ENCODE data around the gene NUP62. TPM values are rescaled to one million over a fixed set of nuclear protein-coding genes. Genes with fewer than 3 reads are reported as not detected.

NUP62 gene
- total and polyA plus RNA-seq, 4 donors: 14.2 to 19.8 (median 18.1) TPM

DNA sequence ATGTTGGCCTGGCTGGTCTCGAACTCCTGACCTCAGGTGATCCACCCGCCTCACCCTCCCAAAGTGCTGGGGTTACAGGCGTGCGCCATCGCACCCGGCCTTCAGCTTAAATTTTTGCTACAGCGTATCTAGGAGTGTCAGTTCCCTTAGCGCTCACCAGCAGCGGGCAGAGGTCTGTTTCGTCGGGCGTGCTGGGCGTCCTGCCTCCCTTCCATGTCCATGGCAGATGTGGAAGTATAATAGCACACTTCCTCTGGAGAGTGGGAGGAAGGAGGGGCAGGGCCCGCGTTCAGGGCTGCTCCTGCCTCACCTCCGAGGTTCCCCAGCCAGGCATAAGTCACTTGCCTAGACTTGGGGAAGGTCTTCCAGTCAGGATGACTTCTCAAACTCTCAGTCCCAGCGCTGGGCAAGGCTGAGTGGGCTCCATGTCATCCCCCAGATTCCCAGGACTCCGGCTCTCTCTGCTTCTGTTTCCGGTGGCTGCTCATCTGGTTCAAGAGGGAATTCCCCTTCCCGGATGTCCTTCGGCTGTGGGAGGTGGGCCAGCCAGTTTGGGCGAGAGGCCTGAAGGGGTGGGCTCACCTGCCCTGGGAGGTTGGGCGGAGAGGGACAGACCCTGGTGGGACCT is 42.2 kb downstream of the NUP62 start:
- Histone ChIP-seq H3K9ac (ENCODE audit: low read depth in 1 of 2, low read length in 2 of 2) (no peak overlapping the region), H3K9me3 (ENCODE audit: control insufficient read depth in 4 of 4, low read length in 3 of 4) (no peaks in the 10 kb centered on the region), H3K27me3 (ENCODE audit: control insufficient read depth in 4 of 4, insufficient read depth in 4 of 4, low read length in 3 of 4) (no peaks in the 10 kb centered on the region), H3K27ac (ENCODE audit: low read depth in 1 of 2, low read length in 2 of 2) (no peak overlapping the region), H3K4me3 (ENCODE audit: low read depth in 1 of 3, low read length in 3 of 3) (no peak overlapping the region), H3K4me1 (ENCODE audit: control insufficient read depth in 4 of 4, insufficient read depth in 4 of 4, low read length in 3 of 4) (peaks cover 0 to 9% (median 4%) of the 10 kb centered on the region in 4 donors), H3K36me3 (ENCODE audit: control insufficient read depth in 4 of 4, insufficient read depth in 3 of 4, low read depth in 1 of 4, low read length in 3 of 4) (peaks cover 26 to 36% (median 29%) of the 10 kb centered on the region in 4 donors)
- DNase-seq (ENCODE audit: low spot score): no peak
- WGBS: 84% methylated on average over 23 of the region's 23 CpGs
- TF ChIP-seq YY1 (IDR thresholded peaks at IDR 0.05): no peak
- TF ChIP-seq, protein P1, sequence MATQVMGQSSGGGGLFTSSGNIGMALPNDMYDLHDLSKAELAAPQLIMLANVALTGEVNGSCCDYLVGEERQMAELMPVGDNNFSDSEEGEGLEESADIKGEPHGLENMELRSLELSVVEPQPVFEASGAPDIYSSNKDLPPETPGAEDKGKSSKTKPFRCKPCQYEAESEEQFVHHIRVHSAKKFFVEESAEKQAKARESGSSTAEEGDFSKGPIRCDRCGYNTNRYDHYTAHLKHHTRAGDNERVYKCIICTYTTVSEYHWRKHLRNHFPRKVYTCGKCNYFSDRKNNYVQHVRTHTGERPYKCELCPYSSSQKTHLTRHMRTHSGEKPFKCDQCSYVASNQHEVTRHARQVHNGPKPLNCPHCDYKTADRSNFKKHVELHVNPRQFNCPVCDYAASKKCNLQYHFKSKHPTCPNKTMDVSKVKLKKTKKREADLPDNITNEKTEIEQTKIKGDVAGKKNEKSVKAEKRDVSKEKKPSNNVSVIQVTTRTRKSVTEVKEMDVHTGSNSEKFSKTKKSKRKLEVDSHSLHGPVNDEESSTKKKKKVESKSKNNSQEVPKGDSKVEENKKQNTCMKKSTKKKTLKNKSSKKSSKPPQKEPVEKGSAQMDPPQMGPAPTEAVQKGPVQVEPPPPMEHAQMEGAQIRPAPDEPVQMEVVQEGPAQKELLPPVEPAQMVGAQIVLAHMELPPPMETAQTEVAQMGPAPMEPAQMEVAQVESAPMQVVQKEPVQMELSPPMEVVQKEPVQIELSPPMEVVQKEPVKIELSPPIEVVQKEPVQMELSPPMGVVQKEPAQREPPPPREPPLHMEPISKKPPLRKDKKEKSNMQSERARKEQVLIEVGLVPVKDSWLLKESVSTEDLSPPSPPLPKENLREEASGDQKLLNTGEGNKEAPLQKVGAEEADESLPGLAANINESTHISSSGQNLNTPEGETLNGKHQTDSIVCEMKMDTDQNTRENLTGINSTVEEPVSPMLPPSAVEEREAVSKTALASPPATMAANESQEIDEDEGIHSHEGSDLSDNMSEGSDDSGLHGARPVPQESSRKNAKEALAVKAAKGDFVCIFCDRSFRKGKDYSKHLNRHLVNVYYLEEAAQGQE (IDR thresholded peaks at IDR 0.05): no peak
- TF ChIP-seq JUND (IDR thresholded peaks at IDR 0.05): no peak
- no peak for TF ChIP-seq NR2F2 (IDR thresholded peaks at IDR 0.05)
- TF ChIP-seq GABPA (IDR thresholded peaks at IDR 0.05 in 1 of 2, conservative IDR thresholded peaks at IDR 0.05 in 1 of 2): no peak
- no peak for TF ChIP-seq SP1 (IDR thresholded peaks at IDR 0.05)
- TF ChIP-seq FOXA1 (IDR thresholded peaks at IDR 0.05): no peak
- no peak for TF ChIP-seq RAD21 (IDR thresholded peaks at IDR 0.05)
- TF ChIP-seq EGR1 (IDR thresholded peaks at IDR 0.05; ENCODE audit: low read depth in 2 of 2): no peak
- no peak for TF ChIP-seq HNF4A (conservative IDR thresholded peaks at IDR 0.05)
- no peak for TF ChIP-seq HNF4G (IDR thresholded peaks at IDR 0.05)
- no peak for TF ChIP-seq TAF1 (conservative IDR thresholded peaks at IDR 0.05)
- TF ChIP-seq, protein P2, sequence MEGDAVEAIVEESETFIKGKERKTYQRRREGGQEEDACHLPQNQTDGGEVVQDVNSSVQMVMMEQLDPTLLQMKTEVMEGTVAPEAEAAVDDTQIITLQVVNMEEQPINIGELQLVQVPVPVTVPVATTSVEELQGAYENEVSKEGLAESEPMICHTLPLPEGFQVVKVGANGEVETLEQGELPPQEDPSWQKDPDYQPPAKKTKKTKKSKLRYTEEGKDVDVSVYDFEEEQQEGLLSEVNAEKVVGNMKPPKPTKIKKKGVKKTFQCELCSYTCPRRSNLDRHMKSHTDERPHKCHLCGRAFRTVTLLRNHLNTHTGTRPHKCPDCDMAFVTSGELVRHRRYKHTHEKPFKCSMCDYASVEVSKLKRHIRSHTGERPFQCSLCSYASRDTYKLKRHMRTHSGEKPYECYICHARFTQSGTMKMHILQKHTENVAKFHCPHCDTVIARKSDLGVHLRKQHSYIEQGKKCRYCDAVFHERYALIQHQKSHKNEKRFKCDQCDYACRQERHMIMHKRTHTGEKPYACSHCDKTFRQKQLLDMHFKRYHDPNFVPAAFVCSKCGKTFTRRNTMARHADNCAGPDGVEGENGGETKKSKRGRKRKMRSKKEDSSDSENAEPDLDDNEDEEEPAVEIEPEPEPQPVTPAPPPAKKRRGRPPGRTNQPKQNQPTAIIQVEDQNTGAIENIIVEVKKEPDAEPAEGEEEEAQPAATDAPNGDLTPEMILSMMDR (IDR thresholded peaks at IDR 0.05; ENCODE audit: low read depth, low read length, missing input control): no peak
- TF ChIP-seq, protein P3, sequence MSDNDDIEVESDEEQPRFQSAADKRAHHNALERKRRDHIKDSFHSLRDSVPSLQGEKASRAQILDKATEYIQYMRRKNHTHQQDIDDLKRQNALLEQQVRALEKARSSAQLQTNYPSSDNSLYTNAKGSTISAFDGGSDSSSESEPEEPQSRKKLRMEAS (IDR thresholded peaks at IDR 0.05): no peak
- no peak for TF ChIP-seq FOXA2 (IDR thresholded peaks at IDR 0.05)
- TF ChIP-seq, protein P4, sequence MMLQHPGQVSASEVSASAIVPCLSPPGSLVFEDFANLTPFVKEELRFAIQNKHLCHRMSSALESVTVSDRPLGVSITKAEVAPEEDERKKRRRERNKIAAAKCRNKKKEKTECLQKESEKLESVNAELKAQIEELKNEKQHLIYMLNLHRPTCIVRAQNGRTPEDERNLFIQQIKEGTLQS (IDR thresholded peaks at IDR 0.05): no peak
- TF ChIP-seq RXRA (IDR thresholded peaks at IDR 0.05): no peak

DNA sequence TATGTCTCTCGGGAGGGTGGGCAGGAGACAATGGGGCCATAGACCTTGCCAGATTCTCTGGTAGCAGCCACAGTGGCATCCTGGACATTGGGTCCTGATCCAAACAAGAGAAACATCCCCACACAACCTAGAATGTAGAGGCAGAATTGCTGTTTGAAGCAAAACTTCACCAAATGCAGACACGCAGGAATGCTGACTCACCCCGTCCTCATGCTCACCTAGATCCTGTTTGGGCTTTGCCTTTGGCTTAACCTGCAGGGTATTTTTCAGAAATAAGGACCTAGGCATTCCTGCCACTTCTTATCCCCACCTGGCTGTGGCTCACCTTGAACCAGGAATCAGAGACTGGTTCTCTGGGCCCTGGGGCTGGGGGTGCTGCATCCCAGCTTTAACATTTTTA is 44.5 kb downstream of the NUP62 start:
- H3K9me3 ChIP-seq (ENCODE audit: control insufficient read depth in 4 of 4, low read length in 3 of 4): no peaks in the 10 kb centered on the region
- H3K36me3 ChIP-seq (ENCODE audit: control insufficient read depth in 4 of 4, insufficient read depth in 3 of 4, low read depth in 1 of 4, low read length in 3 of 4): peaks cover 41 to 57% (median 46%) of the 10 kb centered on the region in 4 donors
- no peak for DNase-seq (ENCODE audit: low spot score)
- H3K4me3 ChIP-seq (ENCODE audit: low read depth in 1 of 3, low read length in 3 of 3): no peak overlapping the region
- no peak overlapping the region for H3K27ac ChIP-seq (ENCODE audit: low read depth in 1 of 2, low read length in 2 of 2)
- no peaks in the 10 kb centered on the region for H3K27me3 ChIP-seq (ENCODE audit: control insufficient read depth in 4 of 4, insufficient read depth in 4 of 4, low read length in 3 of 4)
- H3K4me1 ChIP-seq (ENCODE audit: control insufficient read depth in 4 of 4, insufficient read depth in 4 of 4, low read length in 3 of 4): peaks cover 0 to 8% (median 3%) of the 10 kb centered on the region in 4 donors
- TF ChIP-seq, protein P1 (IDR thresholded peaks at IDR 0.05): no peak
- TF ChIP-seq FOXA1 (IDR thresholded peaks at IDR 0.05) (no peak), HNF4A (conservative IDR thresholded peaks at IDR 0.05) (no peak), RXRA (IDR thresholded peaks at IDR 0.05) (no peak), SP1 (IDR thresholded peaks at IDR 0.05) (no peak), HNF4G (IDR thresholded peaks at IDR 0.05) (no peak), RAD21 (IDR thresholded peaks at IDR 0.05) (no peak), TAF1 (conservative IDR thresholded peaks at IDR 0.05) (no peak), FOXA2 (IDR thresholded peaks at IDR 0.05) (no peak), YY1 (IDR thresholded peaks at IDR 0.05) (no peak), NR2F2 (IDR thresholded peaks at IDR 0.05) (no peak), EGR1 (IDR thresholded peaks at IDR 0.05; ENCODE audit: low read depth in 2 of 2) (no peak)
- TF ChIP-seq, protein P3 (IDR thresholded peaks at IDR 0.05): no peak
- TF ChIP-seq, protein P5, sequence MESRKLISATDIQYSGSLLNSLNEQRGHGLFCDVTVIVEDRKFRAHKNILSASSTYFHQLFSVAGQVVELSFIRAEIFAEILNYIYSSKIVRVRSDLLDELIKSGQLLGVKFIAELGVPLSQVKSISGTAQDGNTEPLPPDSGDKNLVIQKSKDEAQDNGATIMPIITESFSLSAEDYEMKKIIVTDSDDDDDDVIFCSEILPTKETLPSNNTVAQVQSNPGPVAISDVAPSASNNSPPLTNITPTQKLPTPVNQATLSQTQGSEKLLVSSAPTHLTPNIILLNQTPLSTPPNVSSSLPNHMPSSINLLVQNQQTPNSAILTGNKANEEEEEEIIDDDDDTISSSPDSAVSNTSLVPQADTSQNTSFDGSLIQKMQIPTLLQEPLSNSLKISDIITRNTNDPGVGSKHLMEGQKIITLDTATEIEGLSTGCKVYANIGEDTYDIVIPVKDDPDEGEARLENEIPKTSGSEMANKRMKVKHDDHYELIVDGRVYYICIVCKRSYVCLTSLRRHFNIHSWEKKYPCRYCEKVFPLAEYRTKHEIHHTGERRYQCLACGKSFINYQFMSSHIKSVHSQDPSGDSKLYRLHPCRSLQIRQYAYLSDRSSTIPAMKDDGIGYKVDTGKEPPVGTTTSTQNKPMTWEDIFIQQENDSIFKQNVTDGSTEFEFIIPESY (IDR thresholded peaks at IDR 0.05): no peak
- TF ChIP-seq, protein P4 (IDR thresholded peaks at IDR 0.05): no peak
- no peak overlapping the region for H3K9ac ChIP-seq (ENCODE audit: low read depth in 1 of 2, low read length in 2 of 2)
- 94% methylated on average over 3 of the region's 3 CpGs for WGBS
